ENCODE measurements around the gene ETNPPL. TPM values are rescaled to one million over a fixed set of nuclear protein-coding genes. Genes with fewer than 3 reads are reported as not detected.

ETNPPL gene
- total and polyA plus RNA-seq, 9 of the 15 experiments (the other 6 are each of a cell fraction or from before 2014, with no cell fraction given): 0.06 to 0.14 TPM; not detected in 7

- Histone ChIP-seq H2AFZ (ENCODE audit: low read depth, low read length) (peak overlapping the region; percentile 12; the same call in 1 of the 2 replicates), H3K27me3 (ENCODE audit: control insufficient read depth in 2 of 2, insufficient read depth in 2 of 2, low read length in 2 of 2) (peaks cover 7 to 18% of the 10 kb centered on the region in 2 experiments), H3K9me1 (ENCODE audit: control insufficient read depth, insufficient read depth, low read length) (no peaks in the 10 kb centered on the region), H4K20me1 (replicated peaks; ENCODE audit: control insufficient read depth, insufficient read depth, low read length) (no peaks in the 10 kb centered on the region), H3K9me3 (replicated peaks; ENCODE audit: control insufficient read depth, insufficient read depth, low read depth, low read length) (no peaks in the 10 kb centered on the region), H3K36me3 (ENCODE audit: control insufficient read depth, insufficient read depth, low read length) (no peaks in the 10 kb centered on the region), H3K27ac (ENCODE audit: extremely low read depth, low read depth, low read length) (no peak overlapping the region), H3K79me2 (ENCODE audit: control insufficient read depth, insufficient read depth, low read length) (no peaks in the 10 kb centered on the region), H3K4me1 (replicated peaks in 1 of 2; ENCODE audit: control insufficient read depth in 2 of 2, insufficient read depth in 2 of 2, low read length in 2 of 2) (no peaks in the 10 kb centered on the region; a peak in 1 of 5 replicates), H3K9ac (ENCODE audit: insufficient read depth in 1 of 2, low read depth in 2 of 2, low read length in 2 of 2) (no peak overlapping the region), H3K4me2 (ENCODE audit: insufficient read depth, low read length) (no peak overlapping the region), H3K4me3 (no peak overlapping the region)
- ChIA-PET CTCF (ENCODE audit: low intra/inter-chr PET ratio) (no interaction called here), POLR2A (interaction anchor here (0.5 kb wide), 1 partner anchor 848 kb away, joined by 3 read pairs; no protein-coding TSS in a partner anchor)
- TF ChIP-seq ARID2 (IDR thresholded peaks at IDR 0.05) (no peak), NRF1 (conservative IDR thresholded peaks at IDR 0.05 in 1 of 2, IDR thresholded peaks at IDR 0.05 in 1 of 2) (peak in 1 of 2 experiments; percentile 13; a peak in 1 of 4 replicates), ZNF766 (CRISPR knock-in tag; conservative IDR thresholded peaks at IDR 0.05) (no peak)
- intact Hi-C loops (cut with micrococcal nuclease): no loop called here
- in situ Hi-C loops (cut with MboI): no loop called here
- ATAC-seq: peak; percentile 66
- BruUV-seq (replicated peaks): no TSS peak
- no peak for DNase-seq (ENCODE audit: extremely low read depth in 1 of 4, low spot score in 3 of 4)
- WGBS (ENCODE audit: insufficient coverage, low coverage, missing lambda C conversion rate): 12% methylated on average over 13 of the region's 13 CpGs
- no peak for FAIRE-seq
Observed at GRCh38 chr4:108742451-108743420, 20.1 kb downstream of the ETNPPL start.
